Panc1 (cell line): ENCODE results near the gene MRPL3. TPM values are rescaled to one million over a fixed set of nuclear protein-coding genes. Genes with fewer than 3 reads are reported as not detected.

ENCODE experiments used
- ATAC-seq: fragments of 200-7000 bp; cut with Tn5 transposase; 2 replicates; pipeline ENCODE4 v1.9.1; 2020; ENCODE audit warnings: mild to moderate bottlenecking, moderate library complexity
- BruUV-seq: library from RNA; stranded (reverse); fragments of 400-500 nt; replicated peaks from 2 replicates; lab custom pipeline; 2021; lab: Mats Ljungman, UMichigan
- CTCF ChIA-PET: fragments of 300-600 bp; sonication (Branson Sonifier 250); formaldehyde crosslinking; loops from one replicate; lab custom pipeline; 2022; ENCODE audit warnings: antibody characterized with exemption; lab: Charles Lee
- POLR2A ChIA-PET: fragments of 300-600 bp; sonication (Branson Sonifier 250); formaldehyde crosslinking; loops from one replicate; lab custom pipeline; 2022; ENCODE audit warnings: antibody characterized with exemption; lab: Charles Lee
- DNase-seq: peaks from one replicate; pipeline ENCODE4 v3.0.0-alpha.2; 2010; ENCODE audit warnings: low read depth, low spot score
- H3K27ac ChIP-seq: 2 replicates; pipeline ENCODE4 v1.5.1; 2011; ENCODE audit warnings: mild to moderate bottlenecking, low read length, inconsistent platforms
- H3K27me3 ChIP-seq: fragments of 200-500 bp; sonication (Bioruptor generic); 2 replicates; pipeline ENCODE4 v1.6.0; 2014; ENCODE audit warnings: low read length, inconsistent platforms; ENCODE audit not compliant: control insufficient read depth, insufficient read depth
- H3K36me3 ChIP-seq: fragments of 200-500 bp; sonication (Bioruptor generic); 2 replicates; pipeline ENCODE4 v1.5.1; 2014; ENCODE audit warnings: inconsistent platforms, mild to moderate bottlenecking, low read length, moderate library complexity; ENCODE audit not compliant: control insufficient read depth, insufficient read depth
- H3K4me1 ChIP-seq: 2 replicates; pipeline ENCODE4 v1.5.1; 2011; ENCODE audit warnings: inconsistent platforms, mild to moderate bottlenecking, low read length, moderate library complexity; ENCODE audit not compliant: control insufficient read depth, insufficient read depth
- H3K4me3 ChIP-seq, 2 experiments: 2 replicates each; pipeline ENCODE4 v1.5.1; 2011 to 2012; ENCODE audit warnings: low read depth in 2 of 2, low read length in 2 of 2, mild to moderate bottlenecking in 2 of 2, inconsistent platforms in 1 of 2, moderate library complexity in 1 of 2
- H3K9me3 ChIP-seq: fragments of 200-500 bp; sonication (Bioruptor generic); 2 replicates; pipeline ENCODE4 v1.5.1; 2014; ENCODE audit warnings: low read depth, mild to moderate bottlenecking, inconsistent platforms, low read length, moderate library complexity; ENCODE audit not compliant: control insufficient read depth, insufficient read depth
- CTCF ChIP-seq: fragments of 450-650 bp; IDR thresholded peaks from 2 replicates; pipeline ENCODE4 v1.5.1; 2017; ENCODE audit warnings: mild to moderate bottlenecking
- POLR2AphosphoS5 ChIP-seq: IDR thresholded peaks from 2 replicates; pipeline ENCODE4 v1.6.1; 2012; ENCODE audit warnings: mild to moderate bottlenecking, low read depth, low read length, moderate library complexity
- REST ChIP-seq, 2 experiments: IDR thresholded peaks; 2 replicates each; pipeline ENCODE4 v1.6.1; 2011 to 2012; ENCODE audit warnings: low read depth in 2 of 2, control low read depth in 1 of 2, low read length in 1 of 2, mild to moderate bottlenecking in 1 of 2, moderate library complexity in 1 of 2; ENCODE audit not compliant: insufficient read depth in 1 of 2
- SIN3A ChIP-seq: IDR thresholded peaks from 2 replicates; pipeline ENCODE4 v1.6.1; 2012; ENCODE audit warnings: low read depth, mild to moderate bottlenecking, low read length, moderate library complexity, borderline replicate concordance; ENCODE audit not compliant: insufficient read depth
- TCF7L2 ChIP-seq: IDR thresholded peaks from 2 replicates; pipeline ENCODE4 v1.6.1; 2011; ENCODE audit warnings: mild to moderate bottlenecking, low read depth, low read length, inconsistent platforms
- in situ Hi-C: cut with HindIII; loops from 2 replicates; pipeline ENCODE4 v1.10.0; 2016; ENCODE audit warnings: low sequenced_read_pairs, low pct_unique_long_range_greater_than_20kb
- intact Hi-C: fragments of 100-400 bp; cut with micrococcal nuclease; formaldehyde crosslinking; loops from one replicate; pipeline ENCODE4 v1.10.0; 2022; ENCODE audit not compliant: unreplicated experiment
- total RNA-seq: library from RNA; stranded (reverse); gene quantifications from one replicate; pipeline ENCODE4 v1.2.1, GENCODE V29; 2021; ENCODE audit not compliant: unreplicated experiment

Gene MRPL3
- total RNA-seq, 1 experiment from 2014 or later = 129 TPM

- TSS peak; percentile 67 for BruUV-seq
- CTCF ChIA-PET = interaction anchor here (0.6 kb wide), 1 partner anchor 292 kb away, joined by 4 read pairs; no protein-coding TSS in a partner anchor
- in situ Hi-C loops (no loop called here), intact Hi-C loops (no loop called here)
- H3K4me3 ChIP-seq = peak overlapping the region; percentile 99
- peaks cover 44% of the 10 kb centered on the region for H3K36me3 ChIP-seq
- no peak for TF ChIP-seq REST (IDR thresholded peaks at IDR 0.05; ENCODE audit: insufficient read depth in 1 of 2, low read depth in 2 of 2, low read length in 1 of 2)
- no peak for TF ChIP-seq TCF7L2
- TF ChIP-seq POLR2AphosphoS5 = no peak
- TF ChIP-seq SIN3A = 0 out of 2 replicates have a peak, but pooled peaks have one; percentile 1
- TF ChIP-seq CTCF = no peak
- H3K27ac ChIP-seq = peak overlapping the region; percentile 99
- no peaks in the 10 kb centered on the region for H3K9me3 ChIP-seq
- POLR2A ChIA-PET = no interaction called here
- H3K27me3 ChIP-seq = 0 out of 2 replicates have a peak, but pooled peaks cover 3% of the 10 kb centered on the region
- ATAC-seq (no peak; the same call in 1 of the 2 replicates), DNase-seq (no peak)
- H3K4me1 ChIP-seq = peaks cover 21% of the 10 kb centered on the region; the same call in 1 of the 2 replicates
These were observed 822 bp downstream of the MRPL3 start for GRCh38 chr3:131501949-131502348.

DNA sequence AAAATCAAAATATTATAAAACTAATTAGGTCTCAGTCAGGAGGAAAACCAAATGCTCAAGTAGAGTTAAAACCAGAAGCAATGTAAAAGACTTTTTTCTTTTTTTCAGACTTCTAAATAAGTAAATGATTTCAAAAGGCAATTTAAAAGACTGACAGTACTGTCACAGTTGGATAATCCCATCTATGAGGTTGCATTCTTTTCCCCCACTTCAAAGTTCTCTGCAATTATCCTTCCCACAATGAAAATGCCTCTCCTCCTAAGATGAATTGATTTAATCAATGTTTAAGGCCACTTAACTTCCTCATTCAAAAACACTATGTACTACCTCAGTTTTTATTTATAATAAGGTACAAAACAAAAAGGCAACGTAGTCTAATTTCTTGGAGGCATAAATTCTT lies 8.1 kb downstream of the MRPL3 start:
- Histone ChIP-seq H3K9me3 (no peaks in the 10 kb centered on the region), H3K36me3 (peaks cover 67% of the 10 kb centered on the region), H3K27ac (no peak overlapping the region), H3K4me1 (no peaks in the 10 kb centered on the region), H3K4me3 (no peak overlapping the region), H3K27me3 (no peaks in the 10 kb centered on the region)
- ChIA-PET CTCF (no interaction called here), POLR2A (no interaction called here)
- in situ Hi-C loops = no loop called here
- intact Hi-C loops = no loop called here
- no TSS peak for BruUV-seq
- DNase-seq (no peak), ATAC-seq (no peak)
- no peak for TF ChIP-seq REST (IDR thresholded peaks at IDR 0.05; ENCODE audit: insufficient read depth in 1 of 2, low read depth in 2 of 2, low read length in 1 of 2)
- TF ChIP-seq CTCF = no peak
- no peak for TF ChIP-seq TCF7L2
- TF ChIP-seq POLR2AphosphoS5 = no peak
- TF ChIP-seq SIN3A = no peak
